DMS153 treated with DMSO at 0.1 percent for 48 hours (cell line): ENCODE results near the gene BEND5.

Experiments used
- DNase-seq: peaks from one replicate; lab custom pipeline; 2025; ENCODE audit not compliant: unreplicated experiment; lab: John Stamatoyannopoulos, UW

Gene BEND5

DNA sequence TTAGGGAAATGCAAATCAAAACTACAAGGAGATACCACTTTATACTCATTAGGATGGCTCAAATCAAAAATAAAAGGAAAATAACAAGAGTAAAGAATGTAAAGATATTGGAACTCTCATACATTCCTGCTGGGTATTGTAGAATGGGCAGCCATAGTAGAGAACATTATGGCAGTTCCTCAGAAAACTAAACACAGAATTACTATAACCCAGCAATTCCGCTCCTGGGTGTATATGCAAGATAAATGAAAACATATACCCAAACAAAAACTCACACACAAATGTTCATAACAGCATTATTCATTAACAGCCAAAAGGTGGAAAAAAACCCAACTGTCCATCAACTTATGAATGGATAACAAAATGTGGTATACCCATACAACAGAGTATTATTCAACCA, 11.4 kb downstream of the BEND5 start:
- DNase-seq, result no peak

DNA sequence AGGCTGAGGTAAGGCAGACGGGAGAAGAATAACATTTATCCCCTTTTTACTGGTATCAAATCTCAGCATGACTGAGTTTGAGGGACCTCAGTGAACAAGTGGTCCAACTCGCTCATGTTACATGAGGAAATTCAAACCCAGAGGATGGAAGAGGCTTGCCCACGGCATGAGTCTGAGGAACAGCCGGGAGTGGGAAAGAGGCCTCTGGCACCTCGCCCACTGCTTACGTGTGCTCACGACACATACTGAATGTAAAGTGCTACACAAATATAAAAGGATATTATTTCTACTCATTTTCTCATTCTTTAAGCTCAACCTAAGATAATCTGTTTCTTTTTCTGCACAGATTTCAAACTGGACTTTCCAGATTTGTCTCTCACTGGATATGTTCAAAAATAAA, 14.7 kb downstream of the BEND5 start:
- no peak for DNase-seq

DNA sequence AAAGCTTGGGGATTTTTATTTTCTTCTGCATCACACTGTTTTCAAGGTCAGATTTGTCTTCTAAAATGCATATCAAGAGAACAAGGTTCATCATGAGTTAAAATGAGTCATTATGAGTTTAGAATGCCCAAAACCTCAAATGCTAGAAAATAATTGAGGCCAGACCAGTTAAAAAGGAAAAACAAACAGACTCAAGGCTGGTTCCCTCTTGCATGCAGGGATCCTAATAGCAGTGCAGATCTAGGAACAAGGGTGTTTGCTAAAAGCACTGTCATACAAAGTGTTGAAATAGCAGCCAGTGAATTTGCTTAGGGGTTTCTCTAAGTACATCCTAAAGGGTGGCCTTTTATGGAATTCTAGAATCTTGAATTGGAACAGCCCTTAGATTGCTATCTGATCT, 15.3 kb downstream of the BEND5 start:
- no peak for DNase-seq

DNA sequence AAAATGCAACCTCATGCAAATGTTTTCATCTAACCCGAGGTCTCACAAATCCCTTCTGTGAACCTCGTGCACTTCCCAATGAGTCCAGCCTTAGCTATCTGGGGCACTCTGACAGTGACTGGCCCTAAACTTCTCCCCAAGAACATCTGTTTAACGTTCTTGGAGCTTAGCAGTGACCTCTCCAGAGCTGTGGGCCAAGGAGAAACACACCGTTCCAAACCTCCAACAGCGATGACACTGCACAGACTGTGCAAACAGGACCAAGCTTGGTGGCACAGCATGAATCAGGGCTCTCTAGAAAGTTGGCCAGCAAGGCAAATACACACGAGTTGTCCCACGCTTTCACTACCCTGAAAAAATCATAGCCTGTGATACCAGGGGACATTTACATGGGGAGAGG, 15.8 kb downstream of the BEND5 start:
- no peak for DNase-seq

- no peak for DNase-seq
Observed at GRCh38 chr1:48758976-48759375, 17.7 kb downstream of the BEND5 start.

DNA sequence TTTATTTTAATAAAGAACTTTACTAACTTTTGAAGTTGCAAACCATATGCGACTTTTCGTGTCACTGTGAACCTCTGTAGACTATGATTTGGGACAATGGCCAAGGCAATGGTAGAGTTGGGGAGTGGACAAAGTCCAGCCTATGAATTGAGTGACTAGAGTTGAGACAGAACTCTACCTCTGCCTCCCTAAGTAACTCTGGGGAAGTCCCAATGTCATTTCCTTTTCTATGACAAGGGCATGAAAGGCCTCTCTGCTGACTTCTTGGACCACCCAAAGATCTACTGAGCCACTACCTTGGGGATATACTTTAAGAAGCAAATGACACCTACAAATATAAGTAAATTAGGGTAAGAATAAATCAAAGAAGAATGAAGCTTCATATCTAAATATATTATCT, 19.3 kb downstream of the BEND5 start:
- no peak for DNase-seq

- DNase-seq, result no peak
Observed at GRCh38 chr1:48756683-48757316, 19.9 kb downstream of the BEND5 start.

- DNase-seq, result no peak
Observed at GRCh38 chr1:48753293-48753692, 23.4 kb downstream of the BEND5 start.

DNA sequence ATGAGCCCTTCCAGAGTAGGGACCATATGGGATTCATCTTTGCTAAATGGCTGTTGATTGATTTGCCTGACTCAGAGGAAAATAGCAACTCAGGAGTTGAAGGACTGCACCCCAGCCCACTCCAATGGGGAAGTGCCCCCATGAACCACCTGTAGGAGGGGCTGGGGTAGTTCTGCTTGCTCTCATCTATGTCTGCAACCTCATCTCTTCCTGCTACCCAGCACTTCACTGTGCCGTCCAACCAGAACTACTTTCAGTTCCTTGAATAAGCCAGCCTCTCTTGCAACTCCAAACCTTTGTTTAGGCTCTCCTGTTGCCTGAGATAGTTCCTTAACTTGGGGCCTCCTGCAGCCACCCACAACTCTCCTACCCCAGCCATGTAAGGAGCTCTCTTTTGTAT, 26.6 kb downstream of the BEND5 start:
- no peak for DNase-seq

- DNase-seq, result no peak
Observed at GRCh38 chr1:48749068-48749467, 27.6 kb downstream of the BEND5 start.

GRCh38 chr1:48746906-48747305, 29.8 kb downstream of the BEND5 start:
- DNase-seq, result no peak

GRCh38 chr1:48744032-48744431, 32.7 kb downstream of the BEND5 start:
- no peak for DNase-seq

DNA sequence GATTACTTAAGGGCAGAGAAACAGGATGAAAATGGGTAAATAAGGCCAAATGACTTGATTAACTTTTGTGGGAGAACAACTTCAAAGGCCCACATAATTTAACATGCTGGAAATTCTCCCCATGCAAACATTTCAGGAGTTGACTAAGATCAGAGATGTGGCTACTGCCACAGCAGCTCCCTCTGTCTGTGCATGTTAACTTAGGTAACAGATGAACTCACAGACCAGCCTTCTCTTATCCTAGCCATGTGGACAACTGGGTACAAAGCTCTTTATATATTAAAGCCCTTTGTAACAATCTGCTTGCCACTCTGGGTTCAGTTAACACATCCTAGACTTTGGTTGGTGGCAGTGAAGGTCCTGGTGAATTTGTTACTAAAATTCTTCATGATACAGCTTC, 33.2 kb downstream of the BEND5 start:
- DNase-seq, result no peak

DNA sequence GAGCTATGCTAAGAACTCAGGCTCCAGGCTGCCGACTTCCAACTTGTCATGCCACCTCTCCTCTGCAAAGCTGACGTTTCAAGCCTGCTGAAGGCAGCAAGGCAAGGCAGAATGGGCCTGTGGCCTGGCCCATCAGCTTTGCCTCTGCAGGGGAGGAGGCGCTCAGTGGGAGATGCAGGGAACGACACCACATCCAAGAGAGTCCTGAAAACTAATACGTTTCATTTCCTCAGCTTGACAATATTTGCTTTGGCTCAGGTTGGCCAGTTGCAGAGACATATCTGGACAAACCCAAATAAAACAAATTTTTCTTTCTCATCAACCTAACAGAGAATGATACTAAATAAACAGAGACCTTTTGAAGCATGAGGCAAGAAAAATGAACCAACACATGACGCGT, 35.3 kb downstream of the BEND5 start:
- DNase-seq, result no peak

DNA sequence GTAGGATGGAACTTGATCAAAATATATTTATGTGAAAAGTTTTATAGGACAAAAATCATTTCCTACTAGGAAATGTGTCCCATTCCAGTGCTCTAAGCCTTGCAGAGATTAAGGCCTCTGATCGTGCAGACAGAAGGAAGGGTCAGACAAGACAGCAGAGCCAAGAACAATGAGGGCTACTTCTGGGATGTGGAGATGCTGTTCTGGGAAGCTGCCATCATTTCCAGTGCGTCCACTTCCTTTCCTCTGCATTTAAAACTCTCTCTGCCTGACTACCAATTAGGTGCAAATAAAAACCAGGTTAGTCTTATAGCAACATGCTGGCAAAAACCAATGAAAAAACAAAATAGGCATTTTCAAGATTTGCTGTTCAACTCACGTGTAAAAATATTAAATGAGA, 36.1 kb downstream of the BEND5 start:
- no peak for DNase-seq

DNA sequence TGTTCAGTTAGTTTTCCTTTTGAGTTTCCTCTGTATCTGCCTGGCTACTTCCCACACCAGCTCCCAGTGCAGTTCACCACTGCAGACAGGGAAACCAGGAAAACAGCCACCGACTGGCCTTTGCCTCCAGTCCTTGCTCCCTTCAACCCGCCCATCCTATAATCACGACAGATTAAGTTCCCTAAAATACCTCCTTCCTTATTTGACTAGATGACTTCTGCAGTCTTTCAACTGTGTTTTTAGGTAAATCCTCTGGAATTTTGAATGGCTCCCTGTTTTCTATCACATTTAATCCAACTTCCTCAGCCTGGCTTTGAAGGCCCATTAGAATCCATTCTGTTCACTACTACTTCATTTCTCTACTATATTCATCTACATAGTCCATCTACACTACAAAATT, 37.6 kb downstream of the BEND5 start:
- no peak for DNase-seq

DNA sequence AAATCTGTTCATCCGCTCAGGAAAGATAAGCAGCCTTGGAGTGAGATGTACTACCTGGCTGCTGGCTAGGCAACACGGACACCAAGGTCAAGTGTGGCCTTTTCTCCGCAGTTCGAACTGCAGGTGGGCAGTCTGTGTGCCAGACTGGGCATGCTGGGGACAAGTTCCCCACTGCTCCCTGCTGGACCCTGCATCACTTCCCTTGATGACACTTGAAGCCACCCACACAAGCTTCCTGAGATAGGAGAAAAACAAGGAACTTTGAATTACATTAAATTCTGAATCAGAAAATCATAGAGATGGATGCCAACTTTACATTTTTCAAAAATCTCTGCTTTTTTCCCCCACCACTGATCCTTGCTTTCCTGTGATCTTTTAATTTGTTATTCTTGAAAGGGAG, 38.3 kb downstream of the BEND5 start:
- no peak for DNase-seq

- DNase-seq, result no peak
Observed at GRCh38 chr1:48735796-48736195, 40.9 kb downstream of the BEND5 start.

DNA sequence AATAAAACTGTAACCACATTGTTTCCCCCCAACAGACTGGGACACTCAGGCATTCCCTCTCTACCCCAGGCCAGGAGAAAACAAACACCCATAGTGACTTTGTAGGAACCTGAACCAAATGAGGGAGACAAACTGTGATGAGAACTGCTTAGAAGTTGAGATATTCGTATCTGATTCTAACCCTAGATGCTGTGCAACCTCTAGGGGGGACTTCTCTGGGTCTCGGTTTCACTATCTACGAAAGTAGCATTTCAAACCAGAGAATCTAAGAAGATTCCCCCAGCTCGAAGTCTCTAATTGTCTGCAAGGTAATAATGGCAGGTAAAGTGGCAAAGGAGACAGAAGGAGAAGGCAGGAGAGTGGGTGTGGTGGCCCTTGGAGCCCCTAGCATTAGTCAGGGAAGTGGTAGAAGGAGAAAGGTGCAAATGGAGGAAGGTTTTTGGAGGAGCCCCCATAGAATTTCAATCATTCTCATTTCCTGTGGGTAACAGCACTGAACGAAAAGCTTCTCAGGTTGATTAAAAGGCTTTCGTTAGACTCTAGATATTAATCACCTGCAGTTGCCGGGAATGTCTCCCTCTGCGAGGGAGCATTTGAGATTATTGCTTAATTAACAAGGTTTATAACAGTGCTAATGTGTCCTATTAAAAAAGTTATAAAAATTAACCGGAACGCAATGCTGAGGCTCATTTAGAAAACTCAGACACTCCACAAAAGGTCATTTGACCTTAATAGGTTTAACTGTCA, 46.4 kb downstream of the BEND5 start:
- no peak for DNase-seq

DNA sequence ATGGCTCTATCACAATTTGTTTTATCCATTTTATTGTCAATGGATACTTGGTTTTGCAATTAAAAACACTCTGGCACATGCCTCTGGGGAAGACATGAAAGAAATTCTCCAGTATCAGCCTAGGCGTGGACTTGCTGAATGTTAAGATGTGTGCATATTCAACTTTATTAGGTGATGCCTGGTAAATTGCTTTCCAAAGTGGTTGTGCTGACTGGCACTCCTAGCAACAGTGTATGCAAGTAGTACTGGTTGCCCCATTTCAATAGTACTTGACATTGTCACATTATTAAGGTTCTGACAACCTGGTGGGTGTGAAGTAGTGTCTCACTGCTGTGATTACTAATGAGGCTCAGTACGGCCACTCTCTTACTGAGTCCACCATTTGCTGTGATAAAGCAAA, 48.1 kb downstream of the BEND5 start:
- no peak for DNase-seq

DNA sequence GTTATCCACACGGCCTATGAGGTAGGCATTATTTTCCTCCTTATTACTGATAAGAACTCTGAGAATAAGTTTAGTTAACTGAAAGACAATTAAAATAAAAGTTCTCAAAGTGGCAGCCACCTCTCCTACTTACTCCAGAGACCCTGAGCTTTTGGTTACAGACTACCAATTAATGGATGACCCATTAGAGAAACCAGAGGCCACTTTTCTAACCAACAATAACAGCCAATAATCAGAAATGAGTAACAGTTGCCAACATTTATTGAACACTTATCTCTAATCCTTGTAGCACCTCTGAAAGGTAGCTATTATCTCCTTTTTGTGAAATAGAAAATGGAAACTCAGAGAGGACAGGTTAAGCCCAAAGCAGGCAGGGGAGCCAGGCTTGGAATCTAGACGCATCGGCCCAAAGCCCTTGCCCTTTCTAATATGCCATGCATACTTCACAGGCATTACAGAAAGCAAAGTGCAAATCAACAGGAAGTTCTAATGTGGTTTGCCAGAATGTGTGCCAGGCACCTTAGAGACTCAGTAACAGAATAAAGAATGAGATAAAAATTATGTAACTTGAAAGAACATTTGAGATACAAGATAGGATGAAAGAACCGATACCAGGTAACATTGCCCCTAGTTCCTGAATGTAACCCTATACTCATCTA, 50.0 kb downstream of the BEND5 start:
- DNase-seq, result no peak

DNA sequence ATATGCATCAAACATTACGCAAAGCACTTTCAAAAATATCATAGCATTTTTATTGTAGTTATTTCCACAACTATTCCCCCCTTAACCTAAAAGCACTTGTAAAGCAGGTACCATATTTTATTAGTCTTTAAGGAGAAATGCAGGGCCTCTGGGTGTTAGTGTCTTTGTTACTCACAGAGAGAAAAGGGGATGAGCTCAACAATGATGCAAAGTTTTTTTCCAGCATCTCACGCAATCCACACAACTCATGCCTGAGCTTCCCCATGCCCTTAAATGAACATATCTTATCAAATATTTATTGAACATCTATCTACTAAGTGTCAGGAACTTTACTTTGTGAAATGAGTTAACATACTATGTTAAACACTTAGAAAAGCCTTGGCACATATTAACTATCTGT, 50.6 kb downstream of the BEND5 start:
- DNase-seq, result no peak
